HEK293T (cell line): ENCODE measurements around the gene PASD1.
"Not testable (repeated sequence)": the region's sequence is repeated elsewhere in the genome, so short reads cannot be mapped to it uniquely, and the experiment has no call there.

Experiments used
- ARNT ChIP-seq: fragments of 450-650 bp; IDR thresholded peaks from 2 replicates; pipeline ENCODE4 v1.6.1; 2017; ENCODE audit warnings: mild to moderate bottlenecking
- BHLHE40 ChIP-seq: fragments of 450-650 bp; IDR thresholded peaks from 2 replicates; pipeline ENCODE4 v1.6.1; 2016; ENCODE audit warnings: mild to moderate bottlenecking, moderate library complexity, borderline replicate concordance
- CTBP1 ChIP-seq: fragments of 450-650 bp; IDR thresholded peaks from 2 replicates; pipeline ENCODE4 v1.6.1; 2016; ENCODE audit warnings: borderline replicate concordance
- ELF4 ChIP-seq: fragments of 450-650 bp; IDR thresholded peaks from 2 replicates; pipeline ENCODE4 v1.6.1; 2017; ENCODE audit warnings: antibody characterized with exemption
- FOXA1 ChIP-seq: fragments of 450-650 bp; IDR thresholded peaks from 2 replicates; pipeline ENCODE4 v1.6.1; 2016; ENCODE audit warnings: mild to moderate bottlenecking
- FOXK2 ChIP-seq: fragments of 450-650 bp; IDR thresholded peaks from 2 replicates; pipeline ENCODE4 v1.6.1; 2016; ENCODE audit warnings: mild to moderate bottlenecking
- FOXM1 ChIP-seq: fragments of 450-650 bp; IDR thresholded peaks from 2 replicates; pipeline ENCODE4 v1.6.1; 2017; ENCODE audit warnings: mild to moderate bottlenecking, borderline replicate concordance
- HDGF ChIP-seq: fragments of 450-650 bp; IDR thresholded peaks from 2 replicates; pipeline ENCODE4 v1.6.1; 2017; ENCODE audit warnings: antibody characterized with exemption, borderline replicate concordance
- NFRKB ChIP-seq: fragments of 450-650 bp; IDR thresholded peaks from 2 replicates; pipeline ENCODE4 v1.6.1; 2016; ENCODE audit warnings: mild to moderate bottlenecking, moderate library complexity
- SP1 ChIP-seq: fragments of 450-650 bp; IDR thresholded peaks from 2 replicates; pipeline ENCODE4 v1.6.1; 2017
- SUZ12 ChIP-seq: fragments of 450-650 bp; IDR thresholded peaks from 2 replicates; pipeline ENCODE4 v1.6.1; 2016; ENCODE audit warnings: mild to moderate bottlenecking
- TARDBP ChIP-seq: fragments of 450-650 bp; IDR thresholded peaks from 2 replicates; pipeline ENCODE4 v1.6.1; 2016
- ZNF384 ChIP-seq: fragments of 450-650 bp; IDR thresholded peaks from 2 replicates; pipeline ENCODE4 v1.6.1; 2016
- TF ChIP-seq, protein P1 (sequence below): fragments of 450-650 bp; IDR thresholded peaks from 2 replicates; pipeline ENCODE4 v1.6.1; 2016

GRCh38 chrX:151566872-151567271 lies 3.4 kb downstream of the PASD1 start:
- not testable (repeated sequence) for TF ChIP-seq HDGF, BHLHE40, FOXA1, FOXK2, FOXM1, ELF4, SUZ12, TARDBP, CTBP1, SP1, ZNF384, ARNT, NFRKB
- TF ChIP-seq, protein P1, sequence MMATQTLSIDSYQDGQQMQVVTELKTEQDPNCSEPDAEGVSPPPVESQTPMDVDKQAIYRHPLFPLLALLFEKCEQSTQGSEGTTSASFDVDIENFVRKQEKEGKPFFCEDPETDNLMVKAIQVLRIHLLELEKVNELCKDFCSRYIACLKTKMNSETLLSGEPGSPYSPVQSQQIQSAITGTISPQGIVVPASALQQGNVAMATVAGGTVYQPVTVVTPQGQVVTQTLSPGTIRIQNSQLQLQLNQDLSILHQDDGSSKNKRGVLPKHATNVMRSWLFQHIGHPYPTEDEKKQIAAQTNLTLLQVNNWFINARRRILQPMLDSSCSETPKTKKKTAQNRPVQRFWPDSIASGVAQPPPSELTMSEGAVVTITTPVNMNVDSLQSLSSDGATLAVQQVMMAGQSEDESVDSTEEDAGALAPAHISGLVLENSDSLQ: not testable (repeated sequence)
